Stimulated activated CD4-positive, alpha-beta T cell treated with anti-CD3 and anti-CD28 coated beads, Interleukin-12 subunit alpha, Interleukin-12 subunit beta, amount 100 ng/mL, for 24 hours (primary cell): Measurements from ENCODE around the gene ASCC3.

Experiments
- DNase-seq, 2 experiments: peaks; one replicate each; pipeline ENCODE4 v3.0.0-alpha.2; 2020; ENCODE audit warnings: low read depth in 2 of 2

Gene ASCC3

DNA sequence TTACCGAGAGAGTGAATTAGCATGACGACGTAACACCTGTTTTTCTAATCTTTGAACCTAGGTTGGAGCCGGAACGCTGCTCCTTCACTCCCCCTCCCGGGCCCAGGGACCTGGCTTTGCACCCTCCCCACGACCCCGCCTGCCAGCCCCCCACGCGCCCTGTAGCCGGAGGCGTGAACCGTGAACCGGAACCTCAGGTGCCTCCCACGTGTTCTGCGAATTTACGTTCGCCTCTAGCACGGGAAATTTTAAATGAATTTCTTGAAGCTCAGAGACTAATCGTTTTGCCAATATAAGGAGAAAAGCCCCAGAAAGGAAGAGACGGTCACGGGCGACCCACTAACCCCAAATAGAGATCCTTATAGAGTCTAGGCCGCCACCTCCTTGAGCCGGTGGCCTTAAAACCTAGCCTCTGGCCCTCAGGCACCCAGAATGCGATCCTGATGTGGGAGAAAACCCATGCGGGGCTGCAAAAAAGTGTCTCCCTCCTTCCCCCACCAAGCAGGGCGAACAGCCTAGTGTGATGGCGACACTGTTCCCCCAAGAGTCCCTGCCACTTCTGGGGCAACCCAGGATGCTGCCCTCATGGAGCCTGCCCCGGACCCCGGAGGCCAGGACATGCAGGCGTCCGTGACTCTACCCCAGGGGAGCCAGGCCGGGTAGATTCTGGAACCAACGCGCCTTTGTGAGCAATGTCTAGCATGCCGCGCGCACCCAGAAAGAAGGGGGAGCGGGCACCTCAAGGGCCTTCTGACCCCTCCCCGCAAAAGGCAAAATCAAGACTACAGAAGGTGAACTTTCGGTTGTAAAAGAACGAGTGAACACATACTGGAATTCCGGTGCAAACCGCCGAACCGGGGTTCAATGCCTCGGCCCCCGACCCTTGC, 413.8 kb downstream of the ASCC3 start:
- DNase-seq, result no peak

- DNase-seq, result no peak
Observed at GRCh38 chr6:100466410-100467128, 414.6 kb downstream of the ASCC3 start.

- no peak for DNase-seq
Observed at GRCh38 chr6:100465701-100466409, 415.3 kb downstream of the ASCC3 start.

GRCh38 chr6:100464903-100465700, 416.0 kb downstream of the ASCC3 start, which contains the start of gene SIM1:
TSS of gene SIM1 (minus strand) at chr6:100464921. CDS start at chr6:100463468, 1,453 bp downstream.
- DNase-seq, result no peak

DNA sequence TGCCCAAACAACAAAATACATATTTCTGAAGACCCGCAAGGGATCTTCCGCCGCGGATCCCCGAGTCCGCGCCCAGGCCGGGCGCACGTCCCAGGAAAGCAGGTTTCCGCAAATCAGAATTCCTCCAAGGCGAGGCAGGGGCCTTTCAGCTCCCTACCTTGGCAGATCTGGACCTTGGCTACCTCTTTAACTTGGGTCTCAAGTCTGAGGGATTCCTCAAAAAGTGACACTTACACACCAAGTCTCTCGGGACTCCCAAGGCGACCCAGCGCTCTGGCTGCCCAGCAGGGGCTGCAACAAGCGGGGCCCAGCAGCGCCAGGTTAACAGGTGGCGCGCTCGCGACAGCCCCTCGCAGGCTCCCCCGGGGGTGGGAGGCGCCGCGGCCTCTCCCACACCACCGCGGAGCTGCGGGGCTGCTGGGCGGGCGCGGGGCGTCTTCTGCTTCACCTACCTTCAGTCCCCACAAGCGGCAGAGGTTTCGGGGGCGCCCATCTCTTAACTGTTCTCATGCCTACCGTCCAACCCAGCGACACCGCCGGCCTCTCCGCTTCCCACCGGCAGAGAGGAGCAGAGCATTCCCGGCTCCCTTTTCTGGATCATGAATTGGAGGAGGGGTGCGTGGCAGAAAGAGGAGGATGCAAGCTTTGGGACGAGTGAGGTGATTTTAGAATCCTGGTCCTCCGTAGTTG, 416.8 kb downstream of the ASCC3 start:
- DNase-seq, result no peak

GRCh38 chr6:100463630-100464161, 417.4 kb downstream of the ASCC3 start:
- DNase-seq, result no peak

GRCh38 chr6:100462706-100463629, 418.2 kb downstream of the ASCC3 start:
- no peak for DNase-seq

- no peak for DNase-seq
Observed at GRCh38 chr6:100461917-100462705, 419.0 kb downstream of the ASCC3 start.

DNA sequence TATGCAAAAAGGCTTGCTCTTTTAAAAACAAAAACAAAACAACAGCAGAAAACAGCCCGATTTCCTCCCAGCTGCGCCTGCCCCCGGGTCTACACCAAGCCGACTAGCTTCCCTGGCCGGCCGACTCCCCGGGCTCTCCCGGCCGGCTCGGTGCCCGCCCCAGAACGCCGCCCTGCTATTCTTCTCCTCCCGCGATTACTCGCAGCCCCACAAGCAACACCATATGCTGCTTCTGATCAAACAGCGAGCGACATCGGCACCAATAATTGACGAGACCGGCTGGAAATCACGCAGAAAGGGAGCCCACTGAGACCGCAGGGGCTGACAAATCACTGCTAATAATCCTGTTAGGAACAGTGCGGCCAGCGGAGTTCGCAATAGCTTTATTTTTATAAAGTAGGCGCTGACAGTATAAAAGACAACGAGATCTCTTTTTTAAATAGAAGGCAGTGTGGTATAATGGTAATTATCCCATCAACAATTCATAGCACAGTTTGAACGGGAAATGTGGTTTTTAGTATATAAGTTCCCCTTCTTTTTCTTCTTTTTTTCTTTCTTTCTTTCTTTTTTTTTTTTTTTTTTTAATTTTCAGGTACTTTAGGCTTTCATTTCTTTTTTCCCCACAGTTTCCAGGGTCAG, 419.7 kb downstream of the ASCC3 start:
- DNase-seq, result no peak

- no peak for DNase-seq
Observed at GRCh38 chr6:100460650-100461204, 420.4 kb downstream of the ASCC3 start.

GRCh38 chr6:100459592-100460184, 421.4 kb downstream of the ASCC3 start:
- DNase-seq, result no peak

DNA sequence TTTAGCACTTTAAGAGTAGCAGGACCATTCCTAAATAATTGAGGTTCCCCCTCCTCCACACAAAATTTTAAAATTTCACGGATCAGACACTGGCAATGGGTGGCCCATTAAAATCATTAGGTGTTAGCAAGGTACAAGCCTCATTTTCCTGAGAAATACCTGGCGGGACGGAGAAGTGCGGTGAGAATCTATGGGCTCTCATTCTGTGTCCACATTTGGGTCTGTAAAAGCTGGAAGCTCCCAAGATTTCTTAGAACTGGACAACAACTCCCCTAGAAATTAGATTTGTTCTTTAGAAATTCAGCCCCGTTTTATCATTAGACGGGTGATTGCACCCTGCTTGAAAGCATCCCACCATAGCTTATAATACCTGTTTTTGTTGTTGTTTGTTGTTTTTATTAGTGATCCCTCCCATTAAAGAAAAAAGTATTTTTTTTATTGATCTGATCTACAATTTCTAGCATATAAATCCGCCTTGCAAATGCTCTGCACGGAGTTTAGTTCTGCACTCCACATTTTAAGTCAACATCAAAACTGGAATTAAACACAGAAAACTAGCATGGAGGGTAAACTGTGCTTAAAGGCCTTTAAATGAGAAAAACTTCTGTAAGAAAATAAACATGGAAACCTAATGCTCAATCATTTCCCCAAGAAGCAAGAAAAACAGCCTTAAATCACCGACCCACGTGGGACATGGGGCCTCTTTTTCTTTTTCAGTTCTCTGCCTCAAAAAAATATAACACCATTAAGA, 422.1 kb downstream of the ASCC3 start:
- no peak for DNase-seq
